Left lobe of liver (tissue), 2 donors: Measurements from ENCODE around the gene HNRNPA2B1. TPM values are rescaled to one million over a fixed set of nuclear protein-coding genes. Genes with fewer than 3 reads are reported as not detected.
"Not testable (repeated sequence)": the region's sequence is repeated elsewhere in the genome, so short reads cannot be mapped to it uniquely, and the experiment has no call there.

Source experiments
- ATAC-seq: fragments of 200-7000 bp; cut with Tn5 transposase; one replicate; pipeline ENCODE4 v1.9.1; 2020; ENCODE audit warnings: mild to moderate bottlenecking, moderate library complexity
- DNase-seq: peaks from one replicate; pipeline ENCODE4 v3.0.0-alpha.2; 2020; ENCODE audit warnings: low spot score
- total RNA-seq: library from RNA; stranded (reverse); gene quantifications from one replicate; pipeline ENCODE4 v1.2.1, GENCODE V29; 2021
- donor health status: DM: no; HTN: no; CAD: no; lungs with moderate emphysema.
- donor health status: DM: no; HTN: yes; CAD: no.

The HNRNPA2B1 gene
- total RNA-seq, 1 donor from 2014 or later = 161 TPM

- ATAC-seq (no peak), DNase-seq (no peak)
Measured at GRCh38 chr7:26198781-26199169, 1.8 kb downstream of the HNRNPA2B1 start.

GRCh38 chr7:26198133-26198780 is 2.3 kb downstream of the HNRNPA2B1 start:
- DNase-seq = no peak
- ATAC-seq = no peak

- no peak for ATAC-seq
- DNase-seq = no peak
Measured at GRCh38 chr7:26197153-26198115, 3.1 kb downstream of the HNRNPA2B1 start.

- DNase-seq (no peak), ATAC-seq (no peak)
Measured at GRCh38 chr7:26195867-26196657, 4.5 kb downstream of the HNRNPA2B1 start.

- ATAC-seq (no peak), DNase-seq (no peak)
Measured at GRCh38 chr7:26195182-26195581, 5.4 kb downstream of the HNRNPA2B1 start.

GRCh38 chr7:26194764-26195163 is 5.8 kb downstream of the HNRNPA2B1 start:
- ATAC-seq, DNase-seq: not testable (repeated sequence)

GRCh38 chr7:26193432-26194207 is 6.9 kb downstream of the HNRNPA2B1 start:
- DNase-seq = no peak
- ATAC-seq = no peak

- no peak for DNase-seq
Measured at GRCh38 chr7:26192485-26193087, 8.0 kb downstream of the HNRNPA2B1 start.

GRCh38 chr7:26191974-26192479 is 8.5 kb downstream of the HNRNPA2B1 start:
- ATAC-seq (no peak), DNase-seq (no peak)

More at GRCh38 chr7:26192485-26193087, 8.0 kb downstream of the HNRNPA2B1 start:
- ATAC-seq = no peak

- ATAC-seq = no peak
- no peak for DNase-seq
Measured at GRCh38 chr7:26191233-26191973, 9.1 kb downstream of the HNRNPA2B1 start.

- ATAC-seq (no peak), DNase-seq (no peak)
Measured at GRCh38 chr7:26190417-26190869, 10.1 kb downstream of the HNRNPA2B1 start.

GRCh38 chr7:26189697-26190096 is 10.8 kb downstream of the HNRNPA2B1 start:
- no peak for DNase-seq
- no peak for ATAC-seq

- no peak for ATAC-seq
- DNase-seq = no peak
Measured at GRCh38 chr7:26188957-26189541, 11.5 kb downstream of the HNRNPA2B1 start.

- peak; percentile 3 for ATAC-seq
- no peak for DNase-seq
Measured at GRCh38 chr7:26188206-26188956, 12.2 kb downstream of the HNRNPA2B1 start.

GRCh38 chr7:26187380-26188205 is 13.0 kb downstream of the HNRNPA2B1 start:
- DNase-seq (no peak), ATAC-seq (peak; percentile 3)

GRCh38 chr7:26186364-26187311 is 13.9 kb downstream of the HNRNPA2B1 start:
- no peak for DNase-seq
- no peak for ATAC-seq
